Mesothelial cell of epicardium (in vitro differentiated cells): ENCODE measurements around the gene SFMBT2. TPM values are rescaled to one million over a fixed set of nuclear protein-coding genes. Genes with fewer than 3 reads are reported as not detected.

Experiments
- DNase-seq, 2 experiments: peaks; one replicate each; pipeline ENCODE4 v3.0.0; 2021; ENCODE audit warnings: low spot score in 2 of 2; ENCODE audit not compliant: unreplicated experiment in 2 of 2
- H3K27ac Mint-ChIP-seq: 2 replicates; pipeline ENCODE4 v1.8.0; 2021; ENCODE audit warnings: mixed read lengths
- H3K27me3 Mint-ChIP-seq: 2 replicates; pipeline ENCODE4 v1.8.0; 2021; ENCODE audit warnings: low read depth, mixed read lengths
- H3K36me3 Mint-ChIP-seq: 2 replicates; pipeline ENCODE4 v1.8.0; 2021; ENCODE audit warnings: mixed read lengths
- H3K4me1 Mint-ChIP-seq: 2 replicates; pipeline ENCODE4 v1.8.0; 2021; ENCODE audit warnings: mixed read lengths
- H3K4me3 Mint-ChIP-seq: 2 replicates; pipeline ENCODE4 v1.8.0; 2021; ENCODE audit warnings: mild to moderate bottlenecking, moderate library complexity, mixed read lengths
- H3K9me3 Mint-ChIP-seq: 2 replicates; pipeline ENCODE4 v1.8.0; 2021; ENCODE audit warnings: mixed read lengths
- total RNA-seq: library from RNA; stranded (reverse); gene quantifications from 3 replicates; pipeline ENCODE4 v1.2.1, GENCODE V29; 2021
- TF ChIP-seq, protein P1 (sequence below): fragments of 200-600 bp; sonication (generic); IDR thresholded peaks from one replicate; pipeline ENCODE4 v1.5.0; 2021; ENCODE audit warnings: antibody characterized with exemption; ENCODE audit not compliant: unreplicated experiment

The SFMBT2 gene
- total RNA-seq, 1 donor from 2014 or later = 2.3 TPM

DNA sequence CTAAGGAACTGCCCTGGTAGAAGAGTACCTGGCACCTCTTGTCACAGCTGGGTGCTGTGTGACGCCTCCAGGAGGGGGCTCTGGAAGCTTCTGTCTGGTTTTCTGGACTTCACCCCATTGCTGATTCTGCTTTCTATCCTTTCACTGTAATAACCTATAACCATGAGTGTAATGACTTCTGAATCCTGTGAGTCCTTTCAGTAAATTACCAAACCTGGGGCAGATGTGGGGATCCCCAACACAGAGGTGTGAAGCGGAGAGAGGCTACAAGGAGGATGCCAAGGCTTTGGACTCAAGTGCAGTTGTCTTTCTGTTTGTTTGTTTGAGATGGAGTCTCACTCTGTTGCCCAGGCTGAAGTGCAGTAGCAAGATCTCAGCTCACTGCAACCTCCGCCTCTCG, 143.7 kb downstream of the SFMBT2 start:
- TF ChIP-seq, protein P1, sequence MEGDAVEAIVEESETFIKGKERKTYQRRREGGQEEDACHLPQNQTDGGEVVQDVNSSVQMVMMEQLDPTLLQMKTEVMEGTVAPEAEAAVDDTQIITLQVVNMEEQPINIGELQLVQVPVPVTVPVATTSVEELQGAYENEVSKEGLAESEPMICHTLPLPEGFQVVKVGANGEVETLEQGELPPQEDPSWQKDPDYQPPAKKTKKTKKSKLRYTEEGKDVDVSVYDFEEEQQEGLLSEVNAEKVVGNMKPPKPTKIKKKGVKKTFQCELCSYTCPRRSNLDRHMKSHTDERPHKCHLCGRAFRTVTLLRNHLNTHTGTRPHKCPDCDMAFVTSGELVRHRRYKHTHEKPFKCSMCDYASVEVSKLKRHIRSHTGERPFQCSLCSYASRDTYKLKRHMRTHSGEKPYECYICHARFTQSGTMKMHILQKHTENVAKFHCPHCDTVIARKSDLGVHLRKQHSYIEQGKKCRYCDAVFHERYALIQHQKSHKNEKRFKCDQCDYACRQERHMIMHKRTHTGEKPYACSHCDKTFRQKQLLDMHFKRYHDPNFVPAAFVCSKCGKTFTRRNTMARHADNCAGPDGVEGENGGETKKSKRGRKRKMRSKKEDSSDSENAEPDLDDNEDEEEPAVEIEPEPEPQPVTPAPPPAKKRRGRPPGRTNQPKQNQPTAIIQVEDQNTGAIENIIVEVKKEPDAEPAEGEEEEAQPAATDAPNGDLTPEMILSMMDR = no peak
- H3K27ac Mint-ChIP-seq = no peak overlapping the region

GRCh38 chr10:7265396-7266123, 145.3 kb downstream of the SFMBT2 start:
- H3K9me3 Mint-ChIP-seq = no peaks in the 10 kb centered on the region
- H3K27me3 Mint-ChIP-seq = peaks cover 65% of the 10 kb centered on the region
- H3K36me3 Mint-ChIP-seq = no peaks in the 10 kb centered on the region
- H3K27ac Mint-ChIP-seq = no peak overlapping the region
- DNase-seq = no peak
- H3K4me3 Mint-ChIP-seq = no peak overlapping the region
- TF ChIP-seq, protein P1 = no peak
- H3K4me1 Mint-ChIP-seq = peaks cover 12% of the 10 kb centered on the region

More for the DNA sequence above, 143.7 kb downstream of the SFMBT2 start:
- Mint-ChIP-seq H3K4me3 (no peak overlapping the region), H3K4me1 (peaks cover 5% of the 10 kb centered on the region), H3K27me3 (peaks cover 67% of the 10 kb centered on the region), H3K36me3 (no peaks in the 10 kb centered on the region), H3K9me3 (no peaks in the 10 kb centered on the region)
- no peak for DNase-seq

- no peak overlapping the region for H3K27ac Mint-ChIP-seq
These were observed 146.5 kb downstream of the SFMBT2 start for GRCh38 chr10:7264313-7264756.

DNA sequence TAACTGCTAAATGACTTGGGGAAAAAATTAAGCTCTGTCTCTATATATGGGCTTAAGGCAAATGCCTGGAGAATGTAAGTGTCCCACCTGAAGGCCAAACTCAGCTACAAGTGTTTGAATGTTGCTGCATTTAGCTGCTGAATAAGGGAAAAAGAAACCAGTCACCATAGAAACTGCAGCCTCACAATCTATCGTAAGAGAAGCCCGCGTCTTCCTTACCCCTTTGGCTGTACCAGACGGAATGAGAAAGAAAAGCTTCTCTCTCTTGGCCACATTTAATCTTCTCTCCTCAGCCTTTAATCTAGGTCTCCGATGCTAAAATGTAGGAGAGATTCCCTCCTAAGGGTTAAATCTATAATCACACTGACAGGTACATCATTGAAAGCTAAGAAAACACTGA, 147.2 kb downstream of the SFMBT2 start:
- no peak overlapping the region for H3K27ac Mint-ChIP-seq
- peaks cover 11% of the 10 kb centered on the region for H3K4me1 Mint-ChIP-seq
- H3K36me3 Mint-ChIP-seq = no peaks in the 10 kb centered on the region
- peaks cover 64% of the 10 kb centered on the region for H3K27me3 Mint-ChIP-seq
- no peak for DNase-seq
- TF ChIP-seq, protein P1 = no peak
- H3K9me3 Mint-ChIP-seq = no peaks in the 10 kb centered on the region
- no peak overlapping the region for H3K4me3 Mint-ChIP-seq

More at GRCh38 chr10:7264313-7264756, 146.5 kb downstream of the SFMBT2 start:
- H3K36me3 Mint-ChIP-seq = no peaks in the 10 kb centered on the region
- H3K27me3 Mint-ChIP-seq = peaks cover 67% of the 10 kb centered on the region
- no peak overlapping the region for H3K4me3 Mint-ChIP-seq
- peaks cover 15% of the 10 kb centered on the region for H3K4me1 Mint-ChIP-seq
- TF ChIP-seq, protein P1 = no peak
- H3K9me3 Mint-ChIP-seq = no peaks in the 10 kb centered on the region
- no peak for DNase-seq

GRCh38 chr10:7261351-7261750, 149.5 kb downstream of the SFMBT2 start:
- TF ChIP-seq, protein P1 = no peak
- no peak overlapping the region for H3K4me3 Mint-ChIP-seq
- H3K9me3 Mint-ChIP-seq = no peaks in the 10 kb centered on the region
- no peak for DNase-seq
- peaks cover 62% of the 10 kb centered on the region for H3K27me3 Mint-ChIP-seq
- H3K27ac Mint-ChIP-seq = no peak overlapping the region
- H3K36me3 Mint-ChIP-seq = no peaks in the 10 kb centered on the region
- H3K4me1 Mint-ChIP-seq = peaks cover 17% of the 10 kb centered on the region
